Erythroblast (primary cell): ENCODE measurements around the gene PLCB3.

Source experiments
- DNase-seq, 2 experiments: peaks; one replicate each; lab custom pipeline; 2025; lab: John Stamatoyannopoulos, UW
- GATA1 ChIP-seq: IDR thresholded peaks from 2 replicates; pipeline ENCODE4 v1.6.1; 2011; ENCODE audit warnings: low read depth, mild to moderate bottlenecking, control low read depth, low read length, moderate library complexity
- POLR2A ChIP-seq: IDR thresholded peaks from 2 replicates; pipeline ENCODE4 v1.6.1; 2011; ENCODE audit warnings: mild to moderate bottlenecking, low read length

PLCB3 gene

DNA sequence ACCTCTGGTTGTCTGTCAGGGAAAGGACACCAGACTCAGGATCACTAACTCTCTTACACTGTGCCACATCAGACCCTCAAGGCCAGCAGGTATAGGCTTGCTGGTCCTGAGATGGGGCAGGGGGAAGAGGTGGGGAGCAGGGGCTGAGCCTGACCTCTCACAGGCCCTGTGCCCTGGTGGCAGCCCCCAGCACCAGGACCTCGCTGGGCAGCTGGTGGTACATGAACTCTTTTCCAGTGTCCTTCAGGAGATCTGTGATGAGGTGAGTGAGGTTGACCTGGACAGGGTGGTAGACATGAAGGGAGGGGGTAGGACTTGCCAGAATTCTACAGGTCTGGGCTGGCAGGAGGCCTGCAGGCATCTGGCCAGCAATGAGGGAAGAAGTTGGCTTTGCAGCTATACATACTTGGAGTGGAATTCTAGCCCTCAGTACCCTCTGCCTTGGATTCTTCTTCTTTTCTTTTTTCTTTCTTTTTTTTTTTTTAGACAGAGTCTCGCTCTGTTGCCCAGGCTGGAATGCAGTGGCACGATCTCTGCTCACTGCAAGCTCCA is 23.8 kb upstream of the PLCB3 start:
- no peak for DNase-seq
- TF ChIP-seq POLR2A (no peak), GATA1 (no peak)

DNA sequence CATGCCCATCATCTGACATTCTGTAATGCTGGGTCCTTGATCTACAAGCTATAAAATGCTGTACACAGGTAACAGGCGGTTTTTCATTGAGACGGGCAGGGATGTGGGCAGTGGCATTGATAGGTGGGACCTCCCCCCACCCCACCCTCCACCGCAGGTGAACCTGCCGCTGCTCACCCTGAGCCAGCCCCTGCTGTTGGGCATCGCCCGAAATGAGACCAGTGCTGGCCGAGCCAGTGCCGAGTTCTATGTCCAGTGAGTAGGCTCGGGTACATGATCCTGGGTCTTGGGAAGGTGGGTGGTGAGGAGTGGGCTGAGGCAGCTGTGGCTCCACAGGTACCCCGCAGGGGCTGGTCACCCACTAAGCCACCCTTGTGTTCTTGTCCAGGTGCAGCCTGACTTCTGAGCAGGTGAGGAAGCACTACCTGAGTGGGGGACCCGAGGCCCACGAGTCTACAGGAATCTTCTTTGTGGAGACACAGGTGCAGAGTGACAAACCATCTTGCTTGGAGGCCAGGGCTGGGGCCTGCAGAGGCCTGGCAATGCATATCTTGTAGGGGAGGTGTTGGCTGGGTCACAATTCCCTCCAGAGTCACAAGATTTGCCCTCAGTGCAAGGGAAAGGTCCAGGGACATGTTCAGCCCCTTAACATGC is 22.1 kb upstream of the PLCB3 start:
- DNase-seq = no peak
- no peak for TF ChIP-seq GATA1
- no peak for TF ChIP-seq POLR2A

DNA sequence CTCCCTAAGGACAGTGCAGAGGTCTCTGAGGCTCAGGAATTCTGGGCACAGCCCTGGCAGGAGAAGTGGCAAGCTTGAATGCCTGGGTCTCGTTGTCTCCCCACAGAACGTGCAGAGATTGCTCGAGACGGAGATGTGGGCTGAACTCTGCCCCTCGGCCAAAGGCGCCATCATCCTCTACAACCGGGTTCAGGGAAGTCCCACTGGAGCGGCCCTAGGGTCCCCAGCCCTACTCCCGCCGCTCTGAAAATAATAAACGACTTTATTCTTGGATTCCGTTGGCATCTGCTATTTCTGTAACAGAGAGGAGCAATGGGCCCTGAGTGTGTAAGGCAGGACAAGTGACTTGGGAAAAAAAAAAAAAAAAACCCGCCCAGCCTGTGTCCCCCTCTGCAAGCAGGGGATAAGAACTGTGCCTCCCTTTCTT is 21.6 kb upstream of the PLCB3 start:
- TF ChIP-seq GATA1 (no peak), POLR2A (no peak)
- no peak for DNase-seq

DNA sequence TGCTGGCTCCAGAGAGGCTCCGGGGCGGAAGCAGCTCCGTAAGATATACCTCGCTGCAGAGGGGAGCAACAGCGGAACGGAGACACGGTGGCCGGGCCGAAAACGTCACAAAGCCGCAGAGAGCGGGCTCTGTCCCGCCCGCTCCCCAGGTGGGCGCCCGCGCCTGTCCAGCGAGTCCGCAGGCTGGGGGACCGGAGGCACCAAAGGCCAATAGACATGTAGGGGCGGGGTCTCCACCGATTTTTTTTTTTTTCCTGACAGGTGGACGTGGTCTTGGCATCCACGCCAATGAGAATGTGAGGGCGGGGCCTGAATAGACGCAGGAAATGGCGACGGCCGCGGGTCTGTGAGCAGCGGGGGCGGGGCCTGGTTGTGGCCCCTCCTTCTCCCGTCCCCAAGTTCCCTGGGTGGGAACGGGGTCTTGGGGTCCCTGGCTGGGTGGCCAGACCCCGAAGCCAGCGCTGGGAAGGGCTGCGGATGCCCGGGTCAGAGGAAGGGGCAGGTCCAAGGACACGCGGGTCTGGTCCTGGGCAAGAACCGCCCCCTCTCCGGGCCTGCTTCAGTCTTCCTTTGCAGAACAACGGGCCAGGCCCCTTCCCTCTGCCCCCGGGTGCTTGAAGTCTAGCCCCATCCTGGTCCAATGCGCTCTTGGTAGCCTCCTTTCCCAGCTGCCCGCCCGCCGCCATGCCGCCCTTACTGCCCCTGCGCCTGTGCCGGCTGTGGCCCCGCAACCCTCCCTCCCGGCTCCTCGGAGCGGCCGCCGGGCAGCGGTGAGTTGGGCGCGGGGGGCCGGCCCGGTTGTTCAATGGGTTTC is 21.0 kb upstream of the PLCB3 start, which contains the start of gene DNAJC4:
Gene DNAJC4 (plus strand): TSS at position 378 of the 814 bp plus-strand sequence. CDS start 307 bp downstream, at position 685.
- peak; percentile 91 to 92 for DNase-seq
- TF ChIP-seq GATA1 (no peak), POLR2A (peak; percentile 62)

DNA sequence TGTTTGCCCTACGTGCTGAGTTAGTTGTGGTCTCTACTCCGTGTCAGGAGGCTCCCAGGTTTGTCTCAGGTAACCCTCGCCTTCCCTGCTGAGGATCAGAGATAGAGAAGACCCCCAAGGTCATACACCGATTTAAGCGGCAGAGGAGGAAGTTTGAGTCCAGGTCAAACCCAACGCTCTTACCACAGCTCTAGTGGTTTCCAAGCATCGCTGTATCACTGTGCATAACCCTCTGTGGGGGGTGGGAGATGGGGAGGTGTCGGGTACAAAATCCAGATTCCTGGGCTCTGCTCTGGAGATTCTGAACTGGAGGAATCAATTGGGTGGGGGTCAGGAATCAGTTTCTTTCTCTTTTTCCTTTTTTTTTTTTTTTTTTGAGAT is 20.4 kb upstream of the PLCB3 start:
- no peak for DNase-seq
- TF ChIP-seq POLR2A = no peak
- TF ChIP-seq GATA1 = no peak

DNA sequence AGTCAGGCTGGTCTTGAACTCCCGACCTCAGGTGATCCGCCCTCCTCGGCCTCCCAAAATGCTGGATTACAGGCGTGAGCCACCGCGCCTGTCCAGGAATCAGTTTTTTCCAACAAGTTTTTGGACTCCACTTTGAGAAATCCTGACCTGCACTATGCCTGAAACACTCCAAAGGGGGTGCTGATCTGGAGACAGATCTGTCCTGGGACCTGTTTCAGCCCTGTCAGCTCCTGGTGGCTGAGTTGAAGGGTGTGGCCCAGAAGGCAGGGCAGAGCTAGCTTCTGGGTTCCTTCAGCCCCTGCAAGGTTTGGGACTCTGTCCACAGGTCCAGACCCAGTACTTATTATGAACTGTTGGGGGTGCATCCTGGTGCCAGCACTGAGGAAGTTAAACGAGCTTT is 19.8 kb upstream of the PLCB3 start:
- DNase-seq = peak; percentile 52 to 67
- TF ChIP-seq POLR2A (no peak), GATA1 (no peak)

DNA sequence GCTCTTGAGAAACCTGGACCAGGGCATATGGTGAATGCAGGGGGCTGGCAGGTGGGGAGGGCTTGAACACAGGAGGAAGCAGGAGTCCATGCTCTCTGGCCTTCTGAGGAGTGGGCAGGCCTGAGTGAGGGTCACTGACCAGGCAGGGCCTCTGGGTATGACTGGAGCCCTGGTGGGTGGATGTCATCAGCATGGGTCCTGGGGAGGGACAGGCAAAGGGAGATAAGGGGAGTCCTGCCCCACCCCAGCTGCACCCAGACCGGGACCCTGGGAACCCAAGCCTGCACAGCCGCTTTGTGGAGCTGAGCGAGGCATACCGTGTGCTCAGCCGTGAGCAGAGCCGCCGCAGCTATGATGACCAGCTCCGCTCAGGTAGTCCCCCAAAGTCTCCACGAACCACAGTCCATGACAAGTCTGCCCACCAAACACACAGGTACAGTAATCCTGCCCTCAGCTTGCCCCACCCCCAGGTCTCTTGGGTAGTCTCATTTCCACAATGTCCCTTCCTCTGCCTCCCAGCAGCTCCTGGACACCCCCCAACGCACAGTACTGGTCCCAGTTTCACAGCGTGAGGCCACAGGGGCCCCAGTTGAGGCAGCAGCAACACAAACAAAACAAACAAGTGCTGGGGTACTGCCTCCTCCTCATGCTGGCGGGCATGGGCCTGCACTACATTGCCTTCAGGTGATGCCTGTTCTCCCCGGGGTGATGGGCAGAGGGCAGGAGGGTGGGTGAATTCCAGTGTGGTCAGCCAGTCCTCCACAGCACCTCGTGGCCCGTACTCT is 19.0 kb upstream of the PLCB3 start:
- DNase-seq = peak; percentile 65 to 67
- TF ChIP-seq GATA1 (no peak), POLR2A (no peak)

DNA sequence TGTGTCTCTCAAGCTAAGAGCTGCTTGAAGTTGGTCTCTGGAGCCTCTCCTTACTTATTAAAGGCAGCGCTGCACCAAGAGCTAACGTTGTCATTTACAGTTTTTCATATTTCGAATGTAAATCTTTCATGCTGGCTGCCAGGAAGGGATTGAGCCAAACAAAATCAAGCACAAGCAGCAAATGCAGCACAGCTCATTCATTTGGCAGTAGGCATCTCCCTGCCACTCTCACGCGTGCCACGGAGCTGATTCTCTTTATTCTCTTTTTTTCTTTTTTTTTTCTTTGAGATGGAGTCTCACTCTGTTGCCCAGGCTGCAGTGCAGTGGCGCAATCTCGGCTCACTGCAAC is 18.4 kb upstream of the PLCB3 start:
- DNase-seq = no peak
- no peak for TF ChIP-seq GATA1
- TF ChIP-seq POLR2A = no peak

DNA sequence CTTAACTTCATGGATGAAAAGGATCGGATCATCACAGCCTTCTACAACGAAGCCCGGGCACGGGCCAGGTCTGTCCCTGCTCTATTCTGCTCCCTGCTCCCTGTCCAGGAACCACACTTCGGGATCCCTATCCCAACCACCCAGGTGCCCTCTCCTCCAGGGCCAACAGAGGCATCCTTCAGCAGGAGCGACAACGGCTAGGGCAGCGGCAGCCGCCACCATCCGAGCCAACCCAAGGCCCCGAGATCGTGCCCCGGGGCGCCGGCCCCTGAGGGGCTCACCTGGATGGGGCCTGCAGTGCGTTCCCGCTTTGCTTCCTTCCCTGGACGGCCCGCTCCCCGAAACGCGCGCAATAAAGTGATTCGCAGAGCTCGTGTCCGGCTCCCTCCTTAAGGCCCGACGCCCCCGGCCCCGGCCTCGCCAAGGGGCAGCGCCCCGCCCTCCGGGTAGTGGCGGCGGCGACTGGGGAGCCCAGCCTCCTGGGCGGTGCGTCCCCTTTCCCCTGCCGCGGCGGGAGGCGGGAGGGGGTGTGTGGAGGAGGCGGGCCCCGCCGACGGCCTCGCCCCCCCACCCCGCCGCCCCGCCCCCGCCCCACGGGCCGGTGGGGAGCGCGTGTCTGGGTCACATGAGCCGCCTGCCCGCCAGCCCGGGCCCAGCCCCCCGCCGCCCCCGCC is 17.3 kb upstream of the PLCB3 start, which contains the start of gene VEGFB:
Gene VEGFB (plus strand): TSS at position 672 of the 674 bp plus-strand sequence. CDS start 250 bp downstream, outside the sequence.
- TF ChIP-seq GATA1 (no peak), POLR2A (no peak)
- peak; percentile 72 to 75 for DNase-seq

DNA sequence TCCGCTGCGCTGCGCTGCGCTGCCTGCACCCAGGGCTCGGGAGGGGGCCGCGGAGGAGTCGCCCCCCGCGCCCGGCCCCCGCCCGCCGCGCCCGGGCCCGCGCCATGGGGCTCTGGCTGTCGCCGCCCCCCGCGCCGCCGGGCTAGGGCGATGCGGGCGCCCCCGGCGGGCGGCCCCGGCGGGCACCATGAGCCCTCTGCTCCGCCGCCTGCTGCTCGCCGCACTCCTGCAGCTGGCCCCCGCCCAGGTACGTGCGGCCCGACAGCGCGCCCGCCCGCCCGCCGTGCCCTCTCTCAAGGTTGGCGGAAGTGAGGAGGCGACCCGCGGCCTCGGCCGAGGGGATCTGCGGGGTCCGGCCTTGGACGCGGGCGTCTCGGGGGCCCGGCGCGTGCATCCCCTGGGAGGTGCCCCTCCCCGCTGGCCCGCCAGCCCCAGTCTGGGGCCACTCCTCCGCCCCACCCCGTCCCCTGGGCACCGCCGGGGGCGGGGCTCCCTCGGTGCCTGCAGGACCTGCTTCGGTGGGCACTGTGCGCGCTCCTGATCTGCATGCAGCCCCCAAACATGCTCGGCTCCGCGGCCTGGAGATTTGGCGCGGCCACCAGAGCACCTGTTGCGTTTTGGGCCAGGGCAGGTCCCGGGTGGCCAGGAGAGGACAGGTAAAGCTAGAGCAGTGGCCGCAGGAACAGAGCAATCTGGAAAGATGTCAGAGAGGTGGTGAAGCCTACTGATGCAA is 16.5 kb upstream of the PLCB3 start:
- DNase-seq = peak; percentile 65 to 72

DNA sequence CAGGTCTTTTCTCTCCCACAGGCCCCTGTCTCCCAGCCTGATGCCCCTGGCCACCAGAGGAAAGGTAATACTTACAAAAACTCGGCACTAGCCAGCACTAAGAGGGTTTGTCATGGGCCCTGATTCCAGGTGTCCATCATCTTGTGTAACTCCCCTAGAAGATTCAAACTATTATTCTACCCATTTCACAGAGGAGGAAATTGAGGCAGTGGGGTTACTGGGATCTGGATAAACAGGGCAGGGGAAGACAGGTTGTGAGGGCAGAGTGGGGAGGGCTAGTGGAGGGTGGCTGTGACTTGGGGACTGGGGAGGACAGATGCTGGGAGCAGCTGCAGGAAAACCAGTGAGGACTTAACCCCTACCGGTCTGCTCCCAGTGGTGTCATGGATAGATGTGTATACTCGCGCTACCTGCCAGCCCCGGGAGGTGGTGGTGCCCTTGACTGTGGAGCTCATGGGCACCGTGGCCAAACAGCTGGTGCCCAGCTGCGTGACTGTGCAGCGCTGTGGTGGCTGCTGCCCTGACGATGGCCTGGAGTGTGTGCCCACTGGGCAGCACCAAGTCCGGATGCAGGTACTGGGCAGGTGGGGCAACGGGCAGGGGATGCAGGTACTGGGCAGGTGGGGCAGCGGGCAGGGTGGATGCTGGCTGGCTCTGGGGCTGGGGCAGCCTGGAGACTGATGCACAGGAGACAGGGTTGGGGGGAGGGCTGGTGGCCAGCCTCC is 15.7 kb upstream of the PLCB3 start:
- no peak for DNase-seq
- TF ChIP-seq POLR2A (no peak), GATA1 (no peak)

More for the DNA sequence above, 16.5 kb upstream of the PLCB3 start:
- TF ChIP-seq GATA1 = no peak
- TF ChIP-seq POLR2A = no peak

DNA sequence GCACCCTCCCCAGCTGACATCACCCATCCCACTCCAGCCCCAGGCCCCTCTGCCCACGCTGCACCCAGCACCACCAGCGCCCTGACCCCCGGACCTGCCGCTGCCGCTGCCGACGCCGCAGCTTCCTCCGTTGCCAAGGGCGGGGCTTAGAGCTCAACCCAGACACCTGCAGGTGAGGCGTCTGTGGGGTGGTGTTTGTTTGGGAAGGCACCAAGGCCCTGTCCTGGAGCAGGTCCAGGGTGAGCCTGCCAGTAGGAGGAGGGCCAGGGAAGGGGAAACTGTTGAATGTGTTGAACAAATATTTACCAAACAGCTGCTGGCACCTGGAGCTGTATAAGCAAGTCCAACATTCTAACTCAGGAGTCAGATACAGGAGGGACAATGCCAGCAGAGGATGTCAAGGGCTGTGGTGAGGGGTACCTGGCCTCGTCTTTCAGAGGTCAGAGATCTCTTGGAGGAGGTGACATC is 13.8 kb upstream of the PLCB3 start:
- TF ChIP-seq POLR2A (no peak), GATA1 (no peak)
- no peak for DNase-seq
